OCI-LY7 (cell line): ENCODE results near the gene CAPNS1. TPM values are rescaled to one million over a fixed set of nuclear protein-coding genes. Genes with fewer than 3 reads are reported as not detected.
"Not testable (repeated sequence)": the region's sequence is repeated elsewhere in the genome, so short reads cannot be mapped to it uniquely, and the experiment has no call there.

ENCODE experiments used
- BruUV-seq: library from RNA; stranded (reverse); fragments of 400-500 nt; replicated peaks from 2 replicates; lab custom pipeline; 2021; lab: Mats Ljungman, UMichigan
- CTCF ChIA-PET: fragments of 300-600 bp; sonication (Branson Sonifier 250); formaldehyde crosslinking; loops from one replicate; lab custom pipeline; 2022; ENCODE audit warnings: antibody characterized with exemption; ENCODE audit not compliant: unreplicated experiment; lab: Charles Lee
- POLR2A ChIA-PET: fragments of 300-600 bp; sonication (Branson Sonifier 250); formaldehyde crosslinking; loops from one replicate; lab custom pipeline; 2022; ENCODE audit warnings: antibody characterized with exemption; lab: Charles Lee
- DNase-seq: peaks from one replicate; pipeline ENCODE4 v3.0.0-alpha.2; 2015; ENCODE audit warnings: low spot score
- H2AFZ ChIP-seq: fragments of 200-600 bp; sonication (generic), shearing (Covaris generic); 2 replicates; pipeline ENCODE4 v1.6.1; 2014; ENCODE audit warnings: mild to moderate bottlenecking, antibody characterized with exemption, low read length, moderate library complexity
- H3K27ac ChIP-seq: fragments of 200-600 bp; sonication (generic); 2 replicates; pipeline ENCODE4 v1.5.1; 2014; ENCODE audit warnings: mixed run types, low read depth, mild to moderate bottlenecking, moderate library complexity, low read length, inconsistent platforms; ENCODE audit not compliant: poor library complexity, severe bottlenecking
- H3K36me3 ChIP-seq: fragments of 200-600 bp; sonication (generic); 2 replicates; pipeline ENCODE4 v1.6.1; 2014; ENCODE audit warnings: mild to moderate bottlenecking, antibody characterized with exemption, low read length, moderate library complexity, mixed read lengths; ENCODE audit not compliant: insufficient read depth
- H3K4me1 ChIP-seq: fragments of 200-600 bp; sonication (generic); 2 replicates; pipeline ENCODE4 v1.5.1; 2014; ENCODE audit warnings: mild to moderate bottlenecking, low read length; ENCODE audit not compliant: insufficient read depth, poor library complexity, severe bottlenecking
- H3K4me2 ChIP-seq: fragments of 200-600 bp; sonication (generic); 2 replicates; pipeline ENCODE4 v1.6.1; 2014; ENCODE audit warnings: mild to moderate bottlenecking, low read length
- H3K4me3 ChIP-seq: fragments of 200-600 bp; sonication (generic); 2 replicates; pipeline ENCODE4 v1.5.1; 2014; ENCODE audit warnings: mild to moderate bottlenecking, low read depth, low read length; ENCODE audit not compliant: poor library complexity, severe bottlenecking
- H3K79me2 ChIP-seq: fragments of 200-600 bp; sonication (generic); 2 replicates; pipeline ENCODE4 v1.6.1; 2016; ENCODE audit warnings: low read depth, mild to moderate bottlenecking, low read length, moderate library complexity, mixed read lengths; ENCODE audit not compliant: insufficient read depth
- H3K9me2 ChIP-seq: fragments of 200-600 bp; sonication (generic); 2 replicates; pipeline ENCODE4 v1.6.1; 2016; ENCODE audit warnings: mild to moderate bottlenecking, low read length, mixed read lengths; ENCODE audit not compliant: insufficient read depth
- H3K9me3 ChIP-seq: fragments of 200-600 bp; sonication (generic); 2 replicates; pipeline ENCODE4 v1.6.1; 2014; ENCODE audit warnings: mild to moderate bottlenecking, mixed run types, low read length, mixed read lengths
- H4K20me1 ChIP-seq: fragments of 200-600 bp; sonication (generic); 2 replicates; pipeline ENCODE4 v1.6.1; 2014; ENCODE audit warnings: mild to moderate bottlenecking, antibody characterized with exemption, low read length, moderate library complexity, mixed read lengths; ENCODE audit not compliant: insufficient read depth
- CTCF ChIP-seq: fragments of 200-600 bp; sonication (generic); conservative IDR thresholded peaks from 2 replicates; pipeline ENCODE4 v1.5.1; 2014; ENCODE audit warnings: mild to moderate bottlenecking, antibody characterized with exemption, low read length, moderate library complexity, mixed read lengths
- EZH2phosphoT487 ChIP-seq: fragments of 200-600 bp; sonication (generic); IDR thresholded peaks from 2 replicates; pipeline ENCODE4 v1.6.1; 2018; ENCODE audit warnings: low read depth, borderline replicate concordance, mild to moderate bottlenecking, mixed run types, antibody characterized with exemption, low read length, moderate library complexity, mixed read lengths
- intact Hi-C: fragments of 100-400 bp; cut with micrococcal nuclease; formaldehyde crosslinking; loops from one replicate; pipeline ENCODE4 v1.10.0; 2022; ENCODE audit not compliant: unreplicated experiment
- total RNA-seq, 2 experiments: library from RNA; depleted of rRNA in 1 of 2; stranded (reverse); fragments of >200 nt in 1 of 2; shearing (Covaris generic) in 1 of 2; gene quantifications; 2 replicates each; pipeline ENCODE4 v1.2.3, GENCODE V29; 2014 to 2022

Gene CAPNS1
- total RNA-seq, 2 experiments from 2014 or later: 166 to 339 TPM

DNA sequence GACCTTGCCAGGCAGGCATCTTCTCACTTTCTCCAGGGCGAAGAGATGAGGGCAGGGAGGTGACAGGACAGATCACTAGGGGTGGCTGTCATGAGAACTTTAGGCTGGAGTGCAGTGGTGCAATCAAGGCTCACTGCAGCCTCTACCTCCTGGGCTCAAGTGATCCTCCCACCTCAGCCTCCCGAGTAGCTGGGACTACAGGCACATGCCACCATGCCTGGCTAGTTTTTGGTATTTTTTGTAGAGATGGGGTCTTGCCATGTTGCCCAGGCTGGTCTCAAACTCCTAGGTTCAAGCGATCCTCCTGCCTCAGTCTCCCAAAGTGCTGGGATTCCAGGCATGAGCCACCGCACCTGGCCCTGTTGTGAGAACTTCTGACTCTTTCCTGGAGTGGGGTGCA, 5.0 kb upstream of the CAPNS1 start:
- CTCF ChIA-PET, H3K4me2 ChIP-seq, DNase-seq, intact Hi-C loops, H3K9me3 ChIP-seq, POLR2A ChIA-PET, H3K27ac ChIP-seq, BruUV-seq, H2AFZ ChIP-seq, H3K36me3 ChIP-seq, H4K20me1 ChIP-seq, H3K9me2 ChIP-seq, H3K4me3 ChIP-seq, H3K79me2 ChIP-seq: not testable (repeated sequence)
- peaks cover 13% of the 10 kb centered on the region for H3K4me1 ChIP-seq

DNA sequence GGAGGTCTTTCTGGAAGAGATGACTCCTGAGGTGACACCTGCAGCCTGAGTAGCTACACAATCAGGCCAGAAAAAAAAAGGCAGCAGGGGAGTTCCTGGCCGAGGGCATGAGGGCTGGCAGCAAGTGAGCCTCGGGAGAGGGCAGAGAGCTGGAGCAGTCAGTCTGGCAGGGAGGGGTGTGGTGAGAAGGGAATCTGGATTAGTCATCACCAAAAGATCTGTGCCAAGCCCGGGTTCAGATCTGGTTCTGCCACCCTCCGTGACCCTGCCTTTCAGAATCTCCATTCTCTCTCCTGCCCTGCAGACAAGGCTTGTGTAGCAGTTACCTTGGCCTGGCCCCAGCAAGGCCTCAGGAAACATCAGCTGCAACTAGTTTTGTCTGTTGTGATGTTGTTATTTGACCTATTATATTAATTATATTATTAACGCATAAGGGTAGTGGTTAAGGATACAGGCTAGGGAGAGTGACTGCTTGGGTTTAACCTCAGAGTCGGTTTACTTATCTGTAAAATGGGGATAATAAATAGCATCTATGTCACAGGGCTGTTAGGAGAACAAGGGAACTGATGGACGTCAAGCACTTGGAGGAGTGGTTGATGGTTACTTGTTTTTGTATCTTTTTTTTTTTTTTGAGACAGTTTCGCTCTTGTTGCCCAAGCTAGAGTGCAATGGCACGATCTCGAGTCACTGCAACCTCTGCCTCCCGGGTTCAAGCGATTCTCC, 2.7 kb upstream of the CAPNS1 start:
- H3K4me1 ChIP-seq: peaks cover 9% of the 10 kb centered on the region
- H3K4me3 ChIP-seq: no peak overlapping the region
- TF ChIP-seq EZH2phosphoT487 (no peak), CTCF (no peak)
- H3K27ac ChIP-seq: no peak overlapping the region
- H2AFZ ChIP-seq: no peak overlapping the region
- intact Hi-C loops: no loop called here
- ChIA-PET CTCF (no interaction called here), POLR2A (interaction anchor here (1.0 kb wide), 1 partner anchor 9 kb away, joined by 3 read pairs; no protein-coding TSS in a partner anchor)
- no TSS peak for BruUV-seq
- peaks cover 5% of the 10 kb centered on the region for H3K36me3 ChIP-seq
- DNase-seq: no peak
- no peaks in the 10 kb centered on the region for H3K9me2 ChIP-seq
- H3K79me2 ChIP-seq: peaks cover 15% of the 10 kb centered on the region; the same call in 1 of the 2 replicates
- no peak overlapping the region for H3K4me2 ChIP-seq
- no peaks in the 10 kb centered on the region for H4K20me1 ChIP-seq
- H3K9me3 ChIP-seq: no peaks in the 10 kb centered on the region

DNA sequence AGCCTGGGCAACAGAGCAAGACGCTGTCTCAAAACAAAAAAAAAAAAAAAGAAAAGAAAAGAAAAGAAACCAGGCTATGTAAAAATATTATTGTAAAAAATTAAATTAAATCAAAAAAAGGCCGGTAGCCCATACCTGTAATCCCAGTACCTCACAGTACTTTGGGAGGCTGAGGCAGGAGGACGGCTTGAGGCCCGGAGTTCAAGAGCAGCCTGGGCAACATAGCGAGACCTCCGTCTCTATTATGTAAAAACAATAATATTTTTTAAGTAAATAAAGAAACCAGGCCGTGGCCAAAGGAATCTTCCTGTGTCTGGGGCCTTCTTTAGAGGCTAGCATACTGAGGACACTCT, 770 bp upstream of the CAPNS1 start:
- peaks cover 18% of the 10 kb centered on the region; the same call in 1 of the 2 replicates for H3K79me2 ChIP-seq
- no peaks in the 10 kb centered on the region for H3K9me2 ChIP-seq
- no peak for DNase-seq
- no peaks in the 10 kb centered on the region for H3K9me3 ChIP-seq
- H3K4me2 ChIP-seq: peak overlapping the region; percentile 71
- H3K4me1 ChIP-seq: peaks cover 9% of the 10 kb centered on the region
- intact Hi-C loops: loop anchor here (1.0 kb wide), 1 partner anchor 11 kb away; no protein-coding TSS in a partner anchor
- ChIA-PET CTCF (no interaction called here), POLR2A (interaction anchor here (1.0 kb wide), 1 partner anchor 8 kb away, joined by 3 read pairs; no protein-coding TSS in a partner anchor)
- TF ChIP-seq CTCF: no peak
- no peak for TF ChIP-seq EZH2phosphoT487
- peak overlapping the region; percentile 81 for H3K27ac ChIP-seq
- peaks cover 18% of the 10 kb centered on the region for H3K36me3 ChIP-seq
- H3K4me3 ChIP-seq: peak overlapping the region; percentile 89
- no peaks in the 10 kb centered on the region for H4K20me1 ChIP-seq
- no TSS peak for BruUV-seq
- peak overlapping the region; percentile 85 for H2AFZ ChIP-seq
